Measurements from ENCODE around the gene PDYN.

The PDYN gene

DNA sequence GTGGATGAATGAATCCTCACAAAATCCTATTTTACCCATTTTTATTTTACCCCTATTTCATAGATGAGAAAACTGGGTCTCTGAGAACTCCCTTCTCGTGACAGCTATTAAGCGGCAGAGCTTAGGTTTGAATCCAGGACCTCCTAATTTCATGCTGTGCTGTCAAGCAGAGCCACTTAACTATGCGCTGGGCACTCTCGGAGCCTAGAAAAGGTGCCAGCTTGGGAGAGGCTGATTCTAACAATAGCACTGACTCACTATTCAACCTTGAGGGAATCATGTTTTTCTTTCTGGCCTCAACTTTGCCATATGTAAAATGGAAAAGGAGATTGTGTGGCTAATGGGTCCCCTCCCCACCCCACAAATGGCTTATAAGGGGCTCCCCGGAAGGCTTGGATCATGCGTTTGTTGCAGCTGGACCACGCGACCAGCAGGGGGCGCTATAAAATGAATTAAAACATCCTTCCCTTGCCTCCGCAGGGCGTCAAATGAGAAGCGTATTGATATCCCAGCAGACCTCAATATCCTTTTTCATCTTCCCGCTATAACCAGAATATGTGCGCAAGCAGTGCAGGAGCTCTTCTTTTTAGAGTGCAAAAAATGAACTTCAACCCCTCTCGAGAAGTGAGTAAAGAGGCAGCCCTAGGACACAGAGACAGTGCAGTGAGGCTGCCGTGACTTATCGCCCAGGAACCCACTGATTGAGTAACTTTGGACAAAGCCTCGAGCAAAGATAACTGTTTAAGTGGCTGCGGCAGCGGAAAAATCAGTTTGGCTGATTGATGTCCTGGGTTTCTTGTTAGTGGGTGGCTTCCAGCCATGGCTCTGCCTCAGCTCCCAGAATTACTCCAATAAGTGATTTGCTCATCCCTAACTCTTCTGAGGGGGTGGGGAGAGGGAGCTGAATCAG is 12.8 kb upstream of the PDYN start:
- Histone ChIP-seq H3K27ac (no peak overlapping the region), H3K4me1 (no peaks in the 10 kb centered on the region), H3K9me3 (no peaks in the 10 kb centered on the region), H3K4me3 (no peak overlapping the region), H4K20me1 (no peaks in the 10 kb centered on the region; the same call in 1 of the 2 replicates), H3K4me2 (no peak overlapping the region), H3K27me3 (no peaks in the 10 kb centered on the region), H3K9ac (no peak overlapping the region), H3K36me3 (no peaks in the 10 kb centered on the region)
- TF ChIP-seq Cebpa-rat (IDR thresholded peaks at IDR 0.05), result no peak

DNA sequence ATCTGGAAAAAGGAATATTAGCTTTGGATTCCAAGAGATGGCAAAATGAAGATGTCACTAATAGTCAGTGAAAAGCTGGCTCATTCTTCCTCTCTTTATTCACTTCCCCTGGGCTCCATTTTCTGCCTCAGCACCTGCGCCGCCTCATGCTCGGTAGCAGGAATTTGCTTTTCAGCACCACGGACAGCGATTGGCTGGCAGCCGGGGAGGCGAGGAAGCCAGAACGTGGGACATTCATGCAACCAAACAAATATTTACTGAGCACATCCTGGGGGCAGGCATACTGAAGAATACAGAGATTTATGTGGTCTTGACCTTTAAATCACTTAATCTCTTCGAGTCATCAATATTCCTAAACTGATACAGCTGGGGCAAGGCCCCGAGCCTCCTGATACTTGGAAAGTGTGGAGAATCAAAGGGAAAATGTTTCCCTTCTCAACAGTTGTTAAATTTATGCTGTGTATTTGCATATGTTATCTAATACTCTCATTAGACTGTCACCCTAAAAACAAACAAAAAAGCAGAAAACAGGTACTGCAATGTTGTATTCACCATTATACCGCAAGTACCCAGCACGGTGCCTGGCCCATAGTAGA is 12.1 kb upstream of the PDYN start:
- Histone ChIP-seq H3K4me1 (no peaks in the 10 kb centered on the region), H3K9me3 (no peaks in the 10 kb centered on the region), H3K27me3 (no peaks in the 10 kb centered on the region), H4K20me1 (no peaks in the 10 kb centered on the region; the same call in 1 of the 2 replicates), H3K27ac (no peak overlapping the region), H3K4me3 (no peak overlapping the region), H3K36me3 (no peaks in the 10 kb centered on the region), H3K9ac (no peak overlapping the region), H3K4me2 (no peak overlapping the region)
- TF ChIP-seq Cebpa-rat (IDR thresholded peaks at IDR 0.05), result no peak

DNA sequence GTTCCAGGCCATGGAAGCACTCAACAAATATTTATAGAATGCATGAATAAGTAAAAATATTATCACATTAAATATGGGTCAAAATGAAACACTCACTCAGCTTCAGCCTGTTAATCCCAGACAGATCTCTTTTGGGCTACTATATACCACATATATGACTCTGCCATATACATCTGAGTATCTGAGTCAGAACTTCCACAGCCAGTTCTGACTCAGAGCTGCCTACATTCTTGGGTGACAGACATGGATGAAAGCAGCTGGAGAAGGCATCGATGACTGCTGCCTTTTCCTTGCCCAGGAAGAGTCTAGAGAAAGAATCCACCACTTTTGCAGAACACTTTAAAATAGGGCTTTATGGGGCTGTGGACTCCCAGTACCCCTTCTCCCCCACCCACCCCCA is 11.5 kb upstream of the PDYN start:
- Histone ChIP-seq H3K27ac (no peak overlapping the region), H4K20me1 (no peaks in the 10 kb centered on the region; the same call in 1 of the 2 replicates), H3K9me3 (no peaks in the 10 kb centered on the region), H3K9ac (no peak overlapping the region), H3K4me2 (no peak overlapping the region), H3K27me3 (no peaks in the 10 kb centered on the region), H3K4me1 (no peaks in the 10 kb centered on the region), H3K36me3 (no peaks in the 10 kb centered on the region), H3K4me3 (no peak overlapping the region)
- TF ChIP-seq Cebpa-rat (IDR thresholded peaks at IDR 0.05), result no peak

DNA sequence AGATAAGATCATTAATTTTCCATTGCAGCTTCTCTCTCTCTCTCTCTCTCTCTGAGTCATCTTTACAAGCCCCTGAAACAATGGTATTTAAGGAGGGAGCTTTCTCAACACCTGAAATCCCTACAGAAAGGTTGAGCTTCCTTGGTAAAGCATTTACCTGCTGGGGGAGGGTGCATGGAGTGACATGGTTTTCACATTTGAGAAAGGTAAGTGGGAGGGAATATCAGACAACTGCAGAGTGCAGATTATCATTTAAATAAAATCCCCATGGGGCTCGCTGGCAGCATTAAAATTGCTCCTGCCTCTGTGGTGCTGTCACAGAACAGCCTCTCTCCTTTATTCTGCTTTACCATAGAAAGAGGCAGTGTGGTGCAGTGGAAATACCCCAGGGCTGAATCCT is 10.3 kb upstream of the PDYN start:
- H3K9ac ChIP-seq, result no peak overlapping the region
- no peaks in the 10 kb centered on the region; the same call in 1 of the 2 replicates for H4K20me1 ChIP-seq
- H3K4me1 ChIP-seq, result no peaks in the 10 kb centered on the region
- TF ChIP-seq Cebpa-rat (IDR thresholded peaks at IDR 0.05), result no peak
- H3K9me3 ChIP-seq, result no peaks in the 10 kb centered on the region
- no peaks in the 10 kb centered on the region for H3K27me3 ChIP-seq
- no peaks in the 10 kb centered on the region for H3K36me3 ChIP-seq
- H3K4me2 ChIP-seq, result no peak overlapping the region
- no peak overlapping the region for H3K4me3 ChIP-seq
- H3K27ac ChIP-seq, result no peak overlapping the region

DNA sequence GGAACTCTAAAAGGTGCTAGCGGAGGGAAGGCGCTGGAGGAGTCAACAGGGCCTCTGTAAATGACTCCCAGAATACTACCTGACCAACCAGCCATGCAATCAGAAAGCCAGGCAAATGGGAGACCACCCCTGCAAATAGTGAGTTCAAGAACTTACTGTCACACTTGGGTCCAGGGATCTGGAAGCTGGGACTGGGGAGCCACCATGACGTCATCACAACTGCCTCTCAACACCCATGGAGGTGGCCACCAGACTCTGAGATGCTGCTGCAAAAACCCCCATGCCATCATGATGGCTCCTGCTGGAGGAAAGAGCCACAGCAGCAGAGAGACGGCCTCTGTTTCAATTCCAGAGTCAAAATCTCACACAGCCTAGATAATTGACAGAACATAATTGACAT is 8.5 kb upstream of the PDYN start:
- no peaks in the 10 kb centered on the region; the same call in 1 of the 2 replicates for H4K20me1 ChIP-seq
- no peak overlapping the region for H3K9ac ChIP-seq
- H3K4me2 ChIP-seq, result no peak overlapping the region
- TF ChIP-seq Cebpa-rat (IDR thresholded peaks at IDR 0.05), result no peak
- H3K4me3 ChIP-seq, result no peak overlapping the region
- no peaks in the 10 kb centered on the region for H3K27me3 ChIP-seq
- H3K4me1 ChIP-seq, result no peaks in the 10 kb centered on the region
- no peak overlapping the region for H3K27ac ChIP-seq
- H3K36me3 ChIP-seq, result no peaks in the 10 kb centered on the region
- no peaks in the 10 kb centered on the region for H3K9me3 ChIP-seq

DNA sequence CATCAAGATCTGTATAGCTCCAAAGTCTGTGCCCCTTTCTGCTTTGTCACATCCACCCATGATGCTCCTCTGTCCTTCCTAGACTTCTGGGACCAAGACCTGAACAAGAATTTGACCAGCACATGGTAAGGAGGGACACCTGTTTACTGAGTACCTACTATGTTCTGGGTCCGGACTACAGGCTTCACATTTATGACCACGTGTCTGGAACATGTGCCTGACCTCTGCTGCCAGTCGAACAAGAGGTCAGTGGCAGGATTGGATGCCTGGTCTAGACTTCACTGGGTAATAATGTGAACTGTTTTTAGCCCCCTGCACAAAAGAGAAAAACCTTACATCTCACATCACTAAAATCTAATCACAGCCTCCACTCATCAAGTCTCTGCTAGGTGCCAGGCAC is 7.3 kb upstream of the PDYN start:
- Histone ChIP-seq H3K9ac (no peak overlapping the region), H3K36me3 (no peaks in the 10 kb centered on the region), H3K4me3 (no peak overlapping the region), H3K27ac (no peak overlapping the region), H3K27me3 (0 out of 2 replicates have a peak, but pooled peaks cover under 1% of the 10 kb centered on the region), H4K20me1 (no peaks in the 10 kb centered on the region; the same call in 1 of the 2 replicates), H3K9me3 (no peaks in the 10 kb centered on the region), H3K4me1 (no peaks in the 10 kb centered on the region), H3K4me2 (no peak overlapping the region)
- no peak for TF ChIP-seq Cebpa-rat (IDR thresholded peaks at IDR 0.05)

DNA sequence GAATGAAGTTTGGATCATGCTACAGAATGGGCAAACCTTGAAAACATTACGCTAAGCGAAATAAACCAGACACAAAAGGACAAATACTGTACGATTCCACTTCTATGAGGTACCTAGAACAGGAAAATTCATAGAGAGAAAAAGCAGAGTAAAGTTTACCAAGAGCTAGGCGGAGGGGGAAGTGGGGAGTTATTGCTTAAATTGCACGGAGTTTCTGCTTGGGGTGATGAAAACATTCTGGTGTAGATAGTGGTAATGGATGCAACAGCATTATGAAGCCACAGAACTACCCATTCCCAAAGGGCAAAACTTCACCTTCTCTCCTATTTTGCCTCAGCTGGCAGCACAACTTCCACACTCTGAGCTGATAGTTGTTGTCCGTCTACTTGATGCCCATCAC is 6.4 kb upstream of the PDYN start:
- Histone ChIP-seq H3K9me3 (no peaks in the 10 kb centered on the region), H3K4me1 (no peaks in the 10 kb centered on the region), H3K4me3 (no peak overlapping the region), H3K27me3 (0 out of 2 replicates have a peak, but pooled peaks cover 4% of the 10 kb centered on the region), H3K36me3 (no peaks in the 10 kb centered on the region), H3K9ac (no peak overlapping the region), H3K27ac (no peak overlapping the region), H4K20me1 (no peaks in the 10 kb centered on the region; the same call in 1 of the 2 replicates), H3K4me2 (no peak overlapping the region)
- TF ChIP-seq Cebpa-rat (IDR thresholded peaks at IDR 0.05), result no peak

DNA sequence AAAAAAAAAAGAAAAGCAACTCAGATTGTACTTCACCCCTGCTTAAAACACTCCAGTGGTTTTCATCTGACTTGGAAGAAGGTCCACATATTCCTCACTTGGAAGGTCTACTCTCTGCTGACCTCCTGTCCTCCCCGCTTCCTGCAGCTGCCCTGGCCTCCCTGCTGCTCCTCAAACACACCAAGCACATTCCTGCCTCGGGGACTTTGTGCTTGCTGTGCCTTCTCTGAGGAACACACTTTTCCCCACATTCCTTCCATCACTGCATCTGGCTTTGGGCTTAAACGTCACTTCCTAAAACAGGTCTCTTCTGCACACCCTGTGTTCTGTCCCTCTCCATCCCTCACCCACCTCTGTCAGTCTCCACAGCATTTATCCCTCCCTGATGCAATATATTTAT is 4.9 kb upstream of the PDYN start:
- Histone ChIP-seq H3K9me3 (no peaks in the 10 kb centered on the region), H3K36me3 (no peaks in the 10 kb centered on the region), H3K4me3 (no peak overlapping the region), H3K9ac (no peak overlapping the region), H4K20me1 (no peaks in the 10 kb centered on the region; the same call in 1 of the 2 replicates), H3K4me2 (no peak overlapping the region), H3K27ac (no peak overlapping the region), H3K4me1 (no peaks in the 10 kb centered on the region), H3K27me3 (0 out of 2 replicates have a peak, but pooled peaks cover 8% of the 10 kb centered on the region)
- TF ChIP-seq Cebpa-rat (IDR thresholded peaks at IDR 0.05), result no peak

DNA sequence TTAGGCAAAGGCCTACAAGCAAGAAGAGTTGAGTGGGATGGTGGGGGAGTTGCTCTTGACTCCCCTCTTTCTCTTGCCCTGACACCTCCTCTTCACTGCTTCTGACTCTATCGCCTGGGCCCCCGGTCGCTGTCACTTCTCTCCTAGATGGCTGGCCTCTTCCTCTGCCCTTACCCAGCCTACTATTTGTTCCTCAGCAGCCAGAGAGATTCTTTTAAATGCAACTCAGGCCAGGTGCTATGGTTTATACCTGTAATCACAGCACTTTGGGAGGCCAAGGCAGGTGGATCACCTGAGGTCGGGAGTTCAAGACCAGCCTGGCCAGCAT is 4.3 kb upstream of the PDYN start:
- H3K4me1 ChIP-seq, result no peaks in the 10 kb centered on the region
- H3K27ac ChIP-seq, result no peak overlapping the region
- H3K4me3 ChIP-seq, result no peak overlapping the region
- H3K9ac ChIP-seq, result no peak overlapping the region
- 0 out of 2 replicates have a peak, but pooled peaks cover 13% of the 10 kb centered on the region for H3K27me3 ChIP-seq
- no peaks in the 10 kb centered on the region; the same call in 1 of the 2 replicates for H4K20me1 ChIP-seq
- no peaks in the 10 kb centered on the region for H3K9me3 ChIP-seq
- no peak overlapping the region for H3K4me2 ChIP-seq
- no peak for TF ChIP-seq Cebpa-rat (IDR thresholded peaks at IDR 0.05)
- no peaks in the 10 kb centered on the region for H3K36me3 ChIP-seq
